Measurements from ENCODE around the gene GTF2IRD1.

GRCh38 chr7:74633451-74633921, 179.8 kb downstream of the GTF2IRD1 start:
- TF ChIP-seq POLR2AphosphoS5 (IDR thresholded peaks at IDR 0.05; ENCODE audit: low read depth, low read length): no peak
- no peak for TF ChIP-seq TAF1 (IDR thresholded peaks at IDR 0.05; ENCODE audit: borderline replicate concordance, insufficient read depth, low read length)

All from PFSK-1 (cell line).